Measurements from ENCODE around the gene PMEL.
"Not testable (repeated sequence)": the region's sequence is repeated elsewhere in the genome, so short reads cannot be mapped to it uniquely, and the experiment has no call there.

The PMEL gene

DNA sequence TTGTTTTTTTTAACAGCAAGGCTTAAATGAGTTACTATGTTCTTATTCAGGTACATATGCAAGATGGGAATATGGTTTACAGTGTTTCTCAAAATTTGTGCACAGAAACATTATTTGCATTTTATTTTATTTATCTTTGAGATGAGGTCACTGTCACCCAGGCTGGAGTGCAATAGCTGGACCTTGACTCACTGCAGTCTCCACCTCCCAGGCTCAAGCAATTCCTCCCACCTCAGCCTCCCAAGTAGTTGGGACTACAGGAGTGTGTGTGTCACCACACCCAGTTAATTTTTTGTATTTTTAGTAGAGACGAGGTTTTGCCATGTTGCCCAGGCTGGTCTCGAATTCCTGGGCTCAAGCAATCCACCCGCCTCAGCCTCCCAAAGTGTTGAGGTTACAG, 46.8 kb downstream of the PMEL start:
- DNase-seq: not testable (repeated sequence)

DNA sequence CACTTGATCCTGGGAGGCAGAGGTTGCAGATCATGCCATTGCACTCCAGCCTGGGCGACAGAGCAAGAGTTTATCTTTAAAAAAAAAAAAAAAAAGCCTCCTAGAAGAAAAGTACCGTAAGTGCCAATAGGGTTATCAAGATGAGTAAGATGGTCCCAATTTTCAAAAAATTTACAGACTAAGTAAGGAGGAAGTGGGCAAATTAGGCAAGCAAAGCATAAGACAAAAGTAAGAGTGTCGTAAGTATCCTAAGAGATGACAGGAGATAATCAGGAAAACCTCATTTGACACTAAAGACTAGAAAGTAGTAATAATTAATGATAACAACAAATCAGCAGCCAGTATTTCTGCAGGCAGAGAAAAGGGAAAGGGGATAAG, 50.4 kb downstream of the PMEL start:
- no peak for DNase-seq

DNA sequence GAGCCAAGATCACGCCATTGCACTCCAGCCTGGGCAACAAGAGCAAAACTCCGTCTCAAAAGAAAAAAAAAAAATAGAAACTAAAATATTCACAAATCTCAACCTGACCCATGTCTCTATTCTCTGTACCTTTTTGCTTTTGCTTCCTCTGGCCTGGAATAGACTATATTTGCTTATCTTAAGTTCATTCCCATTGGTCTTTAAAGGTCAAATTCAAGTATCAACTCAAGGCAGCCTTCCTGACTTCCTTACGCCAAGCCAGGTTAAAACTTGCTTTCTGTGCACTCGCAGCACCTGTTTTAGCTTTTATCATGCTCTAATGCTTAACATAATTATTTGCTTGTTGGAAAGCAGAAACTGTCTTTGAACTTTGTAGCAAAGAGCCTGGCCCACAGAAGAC, 52.9 kb downstream of the PMEL start:
- DNase-seq: no peak

DNA sequence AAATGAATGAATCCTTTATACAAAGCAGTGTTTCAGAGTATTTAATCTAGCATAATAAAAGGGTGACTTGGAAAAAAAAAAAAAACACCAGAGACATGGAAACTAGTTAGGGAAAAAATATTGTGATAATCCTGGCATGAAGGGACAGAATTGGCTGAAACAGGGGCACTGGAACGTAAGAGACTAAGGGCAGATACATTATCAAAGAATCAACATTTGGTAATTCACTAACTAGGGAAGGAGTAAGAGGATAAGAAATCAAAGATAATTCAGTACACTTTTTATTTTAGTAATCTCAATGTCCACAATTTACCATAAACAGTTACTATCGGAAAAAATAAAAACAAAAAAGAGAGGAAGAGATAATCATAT, 56.3 kb downstream of the PMEL start:
- no peak for DNase-seq

DNA sequence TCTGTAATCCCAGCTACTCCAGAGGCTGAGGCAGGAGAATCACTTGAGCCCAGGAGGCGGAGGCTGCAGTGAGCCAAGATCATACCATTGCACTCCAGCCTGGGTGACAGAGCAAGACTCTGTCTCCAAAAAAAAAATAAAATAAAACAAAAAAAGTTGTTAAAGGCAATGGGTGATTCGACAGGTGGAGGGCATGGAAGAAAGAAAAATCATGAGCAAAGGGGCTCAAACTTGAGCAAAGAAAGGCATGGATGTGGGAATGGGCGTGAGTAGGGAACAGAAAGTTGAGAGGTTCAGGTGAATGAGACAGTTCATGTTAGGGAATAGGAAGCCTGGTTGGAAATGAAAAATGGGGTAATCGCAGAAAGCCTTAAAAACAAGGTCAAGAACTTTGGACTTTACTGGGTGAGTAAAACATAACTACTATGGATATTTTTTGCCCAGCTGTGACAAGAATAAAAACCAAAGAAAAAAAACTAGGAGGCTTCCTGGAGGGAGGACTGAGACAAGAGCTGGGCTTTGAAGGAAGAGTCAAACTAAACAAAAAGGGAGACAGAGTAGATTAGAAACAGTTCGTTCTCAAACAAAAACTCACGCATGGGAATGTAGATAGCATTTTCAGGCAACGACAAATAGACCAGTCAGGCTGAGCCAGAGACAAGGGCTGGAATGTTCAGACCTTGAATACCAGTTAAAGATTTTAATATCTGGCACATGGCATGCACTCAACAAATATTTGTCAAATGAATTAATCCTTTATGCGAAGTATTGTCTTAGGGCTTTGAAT, 56.9 kb downstream of the PMEL start:
- no peak for DNase-seq

DNA sequence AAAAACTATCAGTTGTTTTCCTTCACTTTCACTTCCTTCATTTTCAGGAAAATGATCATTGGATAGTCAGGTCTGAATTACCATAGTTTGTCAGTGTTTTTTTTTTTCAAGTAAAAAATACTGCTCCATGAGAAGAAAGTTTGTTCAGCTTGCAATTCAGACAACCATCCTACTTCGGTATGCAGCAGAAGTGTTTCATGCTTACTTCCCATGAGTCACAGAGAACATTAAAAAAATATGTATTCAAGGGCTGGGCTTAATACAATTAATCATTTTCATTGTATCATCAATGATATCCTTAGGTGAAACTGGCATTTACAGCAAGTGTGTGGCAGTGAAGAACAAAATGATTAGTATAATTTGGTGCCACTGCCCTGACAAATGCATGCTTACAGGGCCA, 59.8 kb downstream of the PMEL start:
- no peak for DNase-seq

Data from CD4-positive, alpha-beta T cell treated with Interleukin-4 for 4 hours (primary cell).